CD4-positive, alpha-beta T cell treated with Interleukin-6 for 4 hours (primary cell): ENCODE measurements around the gene HDAC10.
"Not testable (repeated sequence)": the region's sequence is repeated elsewhere in the genome, so short reads cannot be mapped to it uniquely, and the experiment has no call there.

Source experiments
- DNase-seq: peaks from one replicate; pipeline ENCODE4 v3.0.0-alpha.2; 2020; ENCODE audit warnings: mixed read lengths

Gene HDAC10

DNA sequence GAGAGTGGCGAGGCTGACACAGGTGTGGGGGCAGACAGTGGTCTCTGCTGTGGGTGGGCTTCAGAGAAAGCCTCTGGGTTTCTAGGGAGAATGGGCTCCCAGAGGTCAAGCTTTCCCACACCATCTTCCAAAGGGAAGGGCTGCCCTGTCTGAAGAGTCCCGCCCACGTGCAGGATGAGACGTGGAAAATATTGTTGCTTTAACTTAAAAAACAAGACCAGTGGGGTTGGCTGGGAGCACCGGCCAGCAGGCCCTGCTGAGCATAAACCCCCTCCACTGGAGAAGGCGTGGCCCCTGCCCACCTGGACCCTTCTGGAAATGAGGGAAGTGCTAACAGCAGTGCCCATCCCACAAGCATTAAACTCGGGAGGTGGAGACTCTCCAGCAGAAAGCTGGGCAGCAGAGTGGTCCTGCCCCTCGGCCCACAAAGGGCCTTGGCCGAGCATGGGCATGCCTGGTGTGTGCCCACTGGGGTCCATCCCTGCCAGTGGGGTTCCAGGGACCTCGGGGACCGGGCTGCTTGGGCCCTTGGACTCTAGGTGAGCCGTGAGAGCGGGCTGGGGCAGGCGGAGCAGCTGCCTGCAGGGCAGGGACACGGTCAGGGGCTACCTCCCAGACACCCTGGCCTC is 34.9 kb downstream of the HDAC10 start:
- no peak for DNase-seq

DNA sequence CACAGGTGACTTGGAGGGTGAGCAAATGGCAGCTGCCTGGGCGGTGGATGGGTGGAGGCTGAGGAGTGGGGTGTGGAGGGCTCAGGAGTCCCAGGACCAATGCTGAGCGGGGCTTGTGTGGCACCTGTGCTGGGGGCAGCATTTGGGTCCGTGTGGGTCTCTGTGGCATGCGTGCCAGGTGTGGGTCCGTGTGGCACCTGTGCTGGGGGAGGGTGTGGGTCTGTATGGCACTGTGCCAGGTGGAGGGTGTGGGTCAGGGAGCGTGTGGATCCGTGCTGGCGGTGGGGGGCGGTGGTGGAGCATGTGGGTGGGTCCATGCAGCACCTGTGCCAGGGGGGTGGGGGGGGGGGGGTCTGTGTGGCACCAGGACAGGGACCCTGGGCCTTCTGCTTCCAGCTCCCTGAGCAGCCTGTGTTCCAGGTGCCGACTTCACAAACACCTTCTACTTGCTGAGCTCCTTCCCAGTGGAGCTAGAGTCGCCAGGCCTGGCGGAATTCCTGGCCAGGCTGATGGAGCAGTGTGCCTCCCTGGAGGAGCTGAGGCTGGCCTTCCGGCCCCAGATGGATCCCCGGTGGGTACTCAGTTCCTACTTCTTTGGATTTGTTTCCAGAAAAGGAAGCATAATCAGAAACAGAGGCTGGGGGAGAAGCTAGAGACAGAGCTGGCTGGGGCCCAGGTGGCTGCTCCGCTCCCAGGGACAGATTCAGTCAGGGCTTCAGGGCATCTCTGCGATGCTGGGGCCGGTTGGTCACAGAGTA is 35.6 kb downstream of the HDAC10 start:
- DNase-seq: no peak

DNA sequence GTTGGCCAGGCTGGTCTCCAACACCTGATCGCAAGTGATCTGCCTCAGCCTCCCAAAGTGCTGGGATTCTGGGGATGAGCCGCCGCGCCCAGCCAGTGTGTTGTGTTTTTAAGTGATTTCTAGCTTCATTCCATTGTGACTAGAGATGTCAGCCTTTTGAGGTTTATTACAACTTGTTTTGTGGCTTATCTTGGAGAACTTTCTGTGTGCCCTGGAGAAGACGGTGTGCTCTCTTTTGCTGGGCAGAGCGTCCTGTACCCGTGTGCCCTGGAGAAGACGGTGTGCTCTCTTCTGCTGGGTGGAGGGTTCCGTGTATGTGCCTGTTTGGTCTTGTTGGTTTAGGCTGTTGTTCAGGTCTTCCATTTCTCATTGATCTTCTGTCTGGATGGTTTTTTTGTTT is 37.8 kb downstream of the HDAC10 start:
- no peak for DNase-seq

DNA sequence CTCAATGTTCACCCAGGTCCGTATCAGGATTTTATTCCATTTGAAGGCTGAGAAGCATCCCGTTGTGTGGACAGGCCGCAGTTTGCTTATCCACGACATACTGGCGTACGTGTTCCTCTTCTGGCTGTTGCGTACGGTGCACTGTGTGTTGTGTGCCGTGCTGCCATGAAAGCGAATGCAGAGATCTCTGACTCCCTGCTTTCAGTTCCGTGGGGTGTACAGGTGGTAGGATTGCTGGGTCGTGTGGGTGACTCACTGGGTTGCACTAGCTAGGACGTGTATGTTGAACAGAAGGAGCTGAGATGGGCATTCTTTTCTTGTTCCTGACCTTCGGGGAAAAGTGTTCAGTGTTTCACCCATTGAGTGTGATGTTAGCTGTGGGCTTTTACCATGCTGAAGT is 39.9 kb downstream of the HDAC10 start:
- no peak for DNase-seq

DNA sequence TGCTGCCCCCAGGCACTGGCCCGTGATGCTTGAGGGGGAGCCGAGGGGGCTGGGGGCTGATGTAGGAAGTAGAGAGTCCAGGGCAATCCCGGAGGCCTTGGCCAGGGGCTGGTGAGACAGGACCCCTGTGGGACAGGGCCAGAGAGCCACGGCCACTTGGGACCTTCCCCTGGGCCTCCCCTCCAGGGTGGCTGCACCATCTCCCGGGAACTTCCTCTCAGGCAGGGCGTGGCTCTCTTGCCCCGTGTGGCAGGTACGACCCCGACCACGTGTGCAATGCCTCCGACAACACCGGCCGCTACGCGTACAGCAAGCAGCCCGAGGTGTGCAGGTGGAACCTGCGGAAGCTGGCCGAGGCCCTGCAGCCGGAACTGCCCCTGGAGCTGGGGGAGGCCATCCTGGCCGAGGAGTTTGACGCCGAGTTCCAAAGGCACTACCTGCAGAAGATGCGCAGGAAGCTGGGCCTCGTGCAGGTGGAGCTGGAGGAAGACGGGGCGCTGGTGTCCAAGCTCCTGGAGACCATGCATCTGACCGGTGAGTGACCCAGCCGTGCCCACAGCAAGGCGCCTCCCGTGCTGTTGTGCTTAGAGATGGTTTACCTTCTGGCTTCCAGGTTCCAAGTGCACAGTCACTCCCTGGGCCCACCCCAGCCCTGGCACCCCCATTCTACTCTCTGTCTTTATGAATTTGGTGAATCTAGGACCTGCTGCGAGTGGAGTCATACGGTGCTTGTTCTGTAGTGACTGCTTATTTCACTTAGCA is 40.5 kb downstream of the HDAC10 start:
- no peak for DNase-seq

DNA sequence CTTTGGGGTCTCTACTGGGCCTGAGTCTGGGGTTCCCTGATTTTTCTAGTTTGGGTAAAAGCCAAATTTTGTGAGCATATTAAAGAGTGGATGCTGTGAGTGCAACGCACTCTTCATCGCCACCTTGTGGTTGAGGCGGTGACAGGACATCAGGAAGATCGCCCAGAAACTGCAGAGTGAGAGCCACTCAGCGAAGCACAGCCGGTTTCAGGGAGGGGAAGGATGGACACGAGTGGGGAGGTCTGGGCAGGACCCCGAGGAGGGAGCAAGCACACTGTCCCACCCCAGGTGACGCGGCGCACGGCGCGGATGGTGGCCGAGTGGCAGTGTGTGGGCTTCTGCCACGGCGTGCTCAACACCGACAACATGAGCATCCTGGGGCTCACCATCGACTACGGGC is 41.2 kb downstream of the HDAC10 start:
- peak; percentile 82 for DNase-seq

DNA sequence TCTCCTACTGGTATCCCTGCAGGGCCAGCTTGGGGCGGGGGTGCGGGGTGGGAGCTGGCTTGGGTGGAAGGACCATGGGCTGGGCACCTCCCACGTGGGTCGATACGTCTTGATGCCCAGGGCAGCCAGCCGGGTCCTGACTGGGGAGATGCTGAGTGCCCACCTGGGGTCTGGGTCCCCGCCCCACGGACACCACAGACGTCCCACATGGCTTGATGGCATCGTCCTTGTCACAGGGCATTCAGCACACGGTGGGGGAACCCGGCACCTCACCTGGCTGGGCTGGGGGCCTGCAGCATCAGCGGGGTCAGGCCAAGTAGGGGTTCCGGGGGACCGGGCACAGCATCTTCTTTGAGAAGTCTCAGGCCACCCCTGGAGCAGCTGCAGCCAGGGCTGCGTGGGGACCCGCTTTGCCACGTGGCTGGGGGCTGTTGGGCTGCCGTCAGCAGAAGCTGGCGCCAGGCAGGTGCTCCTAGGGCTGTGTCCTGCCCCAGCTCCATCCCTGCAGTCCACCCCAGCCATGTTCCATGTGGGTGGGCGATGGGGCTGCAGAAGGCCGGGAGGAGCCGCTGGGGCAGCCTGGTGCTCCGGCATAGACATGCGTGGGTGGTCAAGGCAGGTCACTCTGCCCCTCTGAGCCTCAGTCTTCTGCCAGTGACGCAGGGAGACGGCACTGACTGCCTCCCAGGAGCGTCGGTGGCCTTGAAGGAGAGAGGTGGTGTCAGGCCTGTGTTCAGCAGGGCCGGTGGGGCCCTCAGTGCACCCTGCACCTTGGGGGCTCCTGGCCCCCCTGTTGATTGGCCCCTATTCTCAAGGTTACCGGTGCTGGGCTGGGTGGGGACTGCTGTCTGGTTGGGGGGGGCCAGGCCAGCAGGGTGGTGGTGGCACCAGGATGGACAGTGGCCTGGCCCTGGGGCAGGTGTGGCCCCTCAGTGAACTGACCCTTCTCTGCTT is 41.8 kb downstream of the HDAC10 start:
- no peak for DNase-seq

DNA sequence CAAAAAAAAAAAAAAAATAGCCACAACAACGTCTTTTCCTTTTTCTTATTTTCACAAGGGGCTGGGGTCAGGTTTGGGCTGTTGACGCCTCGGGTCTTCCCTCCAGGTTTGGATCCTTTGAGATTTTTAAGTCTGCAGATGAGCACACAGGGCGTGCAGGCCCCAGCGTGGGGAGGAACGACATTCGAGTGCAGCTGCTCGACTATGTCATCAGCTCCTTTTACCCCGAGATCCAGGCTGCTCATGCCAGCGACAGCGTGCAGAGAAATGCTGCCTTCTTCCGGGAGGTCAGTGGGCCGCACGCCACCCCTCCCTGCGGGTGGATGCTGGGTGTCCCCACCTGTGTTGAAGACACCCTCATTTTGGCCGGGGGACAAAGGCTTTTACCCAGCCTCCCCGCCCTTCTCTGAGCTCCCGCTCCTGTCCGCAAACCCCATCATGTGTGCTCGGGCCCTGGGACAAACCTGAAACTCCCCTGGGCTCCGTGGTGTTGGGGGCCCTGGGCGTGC is 42.6 kb downstream of the HDAC10 start:
- no peak for DNase-seq

DNA sequence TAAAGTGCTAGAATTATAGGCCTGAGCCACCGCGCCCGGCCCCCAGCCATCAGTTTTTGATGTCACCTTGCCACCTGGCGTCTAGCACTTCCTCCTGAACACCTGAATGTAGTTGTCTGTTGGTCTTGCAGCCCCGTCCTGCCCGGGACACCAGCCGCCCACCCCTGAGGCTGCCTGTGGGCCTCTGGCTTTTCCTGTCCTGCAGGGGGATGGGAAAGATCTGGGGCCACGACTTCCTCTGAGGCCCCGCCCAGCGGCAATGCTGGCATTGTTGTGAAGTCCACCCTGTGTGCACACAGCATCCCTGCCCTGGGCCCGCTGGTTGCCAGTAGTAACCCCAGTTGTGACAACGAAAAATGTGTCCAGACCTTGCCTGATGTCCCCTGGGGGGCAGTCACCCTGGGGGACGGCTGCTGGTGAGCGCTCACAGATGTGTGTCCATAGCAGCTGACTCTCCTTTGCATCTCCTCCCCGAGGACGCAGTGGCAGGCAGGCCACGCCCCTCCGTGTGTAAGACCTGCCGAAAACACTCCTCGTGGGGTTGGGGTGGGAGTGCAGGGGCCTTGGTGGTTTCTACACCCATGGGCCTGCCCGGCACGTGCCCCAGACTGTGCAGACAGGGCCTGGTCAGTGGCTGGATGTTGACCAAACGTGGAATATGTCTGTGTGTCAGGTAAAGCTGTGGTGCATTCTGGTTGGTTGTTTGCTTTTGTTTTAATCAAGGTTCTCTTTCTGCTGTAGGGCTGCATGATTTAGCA is 43.5 kb downstream of the HDAC10 start:
- no peak for DNase-seq

DNA sequence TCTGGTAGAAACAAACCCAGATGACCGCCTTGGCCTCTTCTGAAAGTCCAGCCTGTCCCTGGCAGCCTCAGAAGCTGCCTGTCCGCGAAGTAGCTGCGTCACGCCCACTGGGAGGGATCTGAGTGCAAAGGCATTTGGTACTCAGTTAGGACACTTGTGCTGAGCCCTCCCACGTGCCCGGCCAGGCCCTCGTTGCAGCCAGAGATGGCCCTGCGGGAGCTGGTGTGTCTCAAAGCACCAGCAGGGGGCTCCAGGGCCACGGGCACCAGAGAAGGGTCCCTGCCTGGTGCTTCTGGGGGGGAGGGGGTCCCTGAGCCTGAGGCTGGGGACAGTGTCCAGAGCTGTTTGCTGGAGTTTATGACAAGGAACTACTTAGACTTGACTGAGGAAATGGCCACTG is 44.5 kb downstream of the HDAC10 start:
- DNase-seq: no peak

DNA sequence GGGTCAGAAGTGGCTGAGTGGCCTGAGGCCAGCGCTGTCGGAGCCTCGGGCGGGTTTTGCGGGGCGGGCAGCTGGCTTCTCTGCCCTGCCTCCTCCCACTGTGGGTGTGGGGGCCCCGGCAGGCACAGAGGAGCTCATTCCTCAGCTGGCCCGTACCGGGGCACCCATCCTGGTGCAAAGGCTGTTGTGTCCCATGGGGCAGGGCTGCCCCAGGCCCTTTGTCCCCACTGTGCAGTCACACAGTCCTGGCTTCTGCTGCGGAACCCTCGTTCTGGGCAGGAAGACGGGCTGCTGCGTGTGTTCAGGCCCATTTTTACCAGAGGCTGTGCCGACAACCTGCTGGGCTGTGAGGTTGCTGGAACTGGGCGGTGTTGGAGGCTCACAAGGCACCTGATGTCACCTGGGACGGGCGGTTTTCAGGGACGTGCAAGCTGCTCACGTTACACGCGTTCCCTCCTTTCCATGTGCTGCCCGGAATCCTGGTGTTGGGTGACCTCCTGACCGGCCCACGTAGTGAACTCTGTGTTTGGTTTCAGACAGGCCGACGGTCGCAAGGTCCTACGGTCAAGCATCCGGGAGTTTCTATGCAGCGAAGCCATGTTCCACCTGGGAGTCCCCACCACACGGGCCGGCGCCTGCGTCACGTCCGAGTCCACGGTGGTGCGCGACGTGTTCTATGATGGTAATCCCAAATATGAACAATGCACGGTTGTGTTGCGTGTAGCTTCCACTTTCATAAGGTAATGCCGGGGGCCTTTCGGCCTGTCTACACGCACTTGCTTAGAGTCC is 45.1 kb downstream of the HDAC10 start:
- DNase-seq: no peak

DNA sequence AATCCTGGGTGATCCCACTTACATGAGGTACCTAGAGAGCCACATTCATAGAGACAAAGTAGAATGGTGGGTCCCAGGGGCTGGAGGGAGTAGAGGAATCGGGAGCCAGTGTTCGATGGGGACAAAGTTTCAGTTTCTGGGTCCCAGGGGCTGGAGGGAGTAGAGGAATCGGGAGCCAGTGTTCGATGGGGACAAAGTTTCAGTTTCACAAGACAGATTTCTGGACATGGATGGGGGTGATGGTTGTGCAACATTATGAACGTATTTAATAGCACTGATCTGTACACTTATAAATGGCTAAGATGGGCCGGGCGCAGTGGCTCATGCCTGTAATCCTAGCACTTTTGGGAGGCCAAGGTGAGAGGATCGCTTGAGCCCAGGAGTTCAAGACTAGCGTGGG is 46.1 kb downstream of the HDAC10 start:
- DNase-seq: not testable (repeated sequence)

DNA sequence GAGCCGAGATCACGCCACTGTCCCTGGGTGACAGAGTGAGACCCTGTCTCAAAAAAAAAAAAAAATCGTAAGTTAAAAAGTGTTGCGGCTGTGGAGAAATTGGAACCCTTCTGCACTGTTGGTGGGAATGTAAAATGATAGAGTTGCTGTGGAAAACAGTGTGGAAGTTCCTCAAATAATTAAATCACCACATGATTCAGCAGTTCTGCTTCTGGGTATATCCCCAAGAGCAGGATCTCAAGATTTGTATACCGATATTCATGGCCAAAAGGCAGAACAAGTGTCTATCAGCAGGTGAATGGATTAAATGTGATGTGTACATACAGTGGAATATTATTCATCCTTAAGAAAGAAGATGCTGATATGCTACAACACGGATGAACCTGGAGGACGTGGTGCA is 46.5 kb downstream of the HDAC10 start:
- DNase-seq: no peak

DNA sequence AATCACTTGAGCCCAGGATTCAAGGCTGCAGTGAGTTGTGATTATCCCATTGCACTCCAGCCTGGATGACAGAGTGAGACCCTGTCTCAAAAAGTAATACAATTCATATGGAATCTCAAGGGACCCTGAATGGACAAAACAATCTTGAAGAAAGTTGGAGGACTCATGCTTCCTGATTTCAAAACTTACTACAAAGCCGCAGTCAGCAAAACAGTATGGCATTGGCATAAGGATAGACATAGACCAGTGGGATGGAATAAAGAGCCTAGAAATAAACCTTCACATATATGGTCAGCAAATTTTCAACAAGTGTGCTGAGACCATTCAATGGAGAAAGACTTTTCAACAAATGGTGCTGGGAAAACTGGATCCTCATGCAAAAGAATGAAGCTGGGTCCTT is 47.8 kb downstream of the HDAC10 start:
- DNase-seq: no peak

DNA sequence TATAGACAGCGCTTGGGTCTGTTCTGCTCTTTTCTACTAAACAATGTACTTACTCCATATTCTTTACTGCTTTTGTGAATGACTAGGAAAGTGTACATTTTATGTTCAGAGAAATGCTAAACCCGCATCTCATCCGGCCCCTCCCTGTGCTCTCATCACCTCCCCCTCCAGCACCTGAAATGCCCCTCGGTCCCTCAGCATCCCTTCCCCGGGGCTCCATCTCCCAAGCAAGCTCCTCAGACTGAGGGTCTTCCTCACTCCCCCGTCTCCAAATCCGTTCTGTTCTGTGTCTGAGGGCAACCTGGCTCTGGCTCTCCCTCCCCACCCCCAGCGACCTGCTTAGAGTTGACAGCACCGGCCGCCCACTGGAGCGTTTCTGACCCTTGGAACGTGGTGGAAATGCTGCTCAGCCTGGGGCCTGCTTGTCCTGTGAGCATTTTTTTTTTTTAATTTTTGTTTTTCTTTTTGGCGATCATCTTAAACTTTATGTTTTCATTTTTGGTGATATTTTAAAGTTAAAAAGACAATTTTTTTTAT is 48.9 kb downstream of the HDAC10 start:
- no peak for DNase-seq

DNA sequence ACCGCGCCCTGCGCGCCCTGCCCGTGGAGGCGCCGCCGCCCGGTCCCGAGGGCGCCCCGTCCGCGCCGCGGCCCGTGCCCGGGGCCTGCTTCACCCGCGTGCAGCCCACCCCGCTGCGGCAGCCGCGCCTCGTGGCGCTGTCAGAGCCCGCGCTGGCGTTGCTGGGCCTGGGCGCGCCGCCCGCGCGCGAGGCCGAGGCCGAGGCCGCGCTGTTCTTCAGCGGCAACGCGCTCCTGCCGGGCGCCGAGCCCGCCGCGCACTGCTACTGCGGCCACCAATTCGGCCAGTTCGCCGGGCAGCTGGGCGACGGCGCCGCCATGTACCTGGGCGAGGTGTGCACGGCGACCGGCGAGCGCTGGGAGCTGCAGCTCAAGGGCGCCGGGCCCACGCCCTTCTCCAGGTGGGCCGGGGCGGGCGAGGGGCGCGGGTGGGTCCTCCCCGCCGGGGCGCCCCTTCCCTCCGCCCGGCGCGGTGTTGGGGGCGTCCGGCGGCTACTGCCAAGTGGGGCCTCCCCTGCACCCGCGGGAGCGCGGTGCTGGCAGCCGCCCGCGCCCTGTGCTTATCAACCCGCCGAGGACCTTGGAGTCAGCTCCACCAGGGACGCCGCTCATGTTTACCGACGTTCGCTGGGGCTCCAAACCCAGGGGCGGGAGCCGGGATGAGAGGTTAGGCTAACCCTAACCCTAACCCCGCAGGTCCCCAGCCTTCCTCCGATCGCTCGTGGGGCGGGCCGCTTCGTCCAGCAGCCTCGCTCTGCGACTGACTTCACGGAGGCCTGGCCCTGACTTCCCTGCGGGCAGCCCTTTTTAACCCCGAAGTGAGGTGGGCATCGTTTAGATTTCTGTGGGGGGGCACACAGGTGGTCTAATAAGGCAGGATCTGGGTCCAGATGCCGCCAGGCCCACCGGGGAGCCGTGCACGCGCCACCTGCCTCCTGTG is 49.6 kb downstream of the HDAC10 start:
- DNase-seq: no peak

DNA sequence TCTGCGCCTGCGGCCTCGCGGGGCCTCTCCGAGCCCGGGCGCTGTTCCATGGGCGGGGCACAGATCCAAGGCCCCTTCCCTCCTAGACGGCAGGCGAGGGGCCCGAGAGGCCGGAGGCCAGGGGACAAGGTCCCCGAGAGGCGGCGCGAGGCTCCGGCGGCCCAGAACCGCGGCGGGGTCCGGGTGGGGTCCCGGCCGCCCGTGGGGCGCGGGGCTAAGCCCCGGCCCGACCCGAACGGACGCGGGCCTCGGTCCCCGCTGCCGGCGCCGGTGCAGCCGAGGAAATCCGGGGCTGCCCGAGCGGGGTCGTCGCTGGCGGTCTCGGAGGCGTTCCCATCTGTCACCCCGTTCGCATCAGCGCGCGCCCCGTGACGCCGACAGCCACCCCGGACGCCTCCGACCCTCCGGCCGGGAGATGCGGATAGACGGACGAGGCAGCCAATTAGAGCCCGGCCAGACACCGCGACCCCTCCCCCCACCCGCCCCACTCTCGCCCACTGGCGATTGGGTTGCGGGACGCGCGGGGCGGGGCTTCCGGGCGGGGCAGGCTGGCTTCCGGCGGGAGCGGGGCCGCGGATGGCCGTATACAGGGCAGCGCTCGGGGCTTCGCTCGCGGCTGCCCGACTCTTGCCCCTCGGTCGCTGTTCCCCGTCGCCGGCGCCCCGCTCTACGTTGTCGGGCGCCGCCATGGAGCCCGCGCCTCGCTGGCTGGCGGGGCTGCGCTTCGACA is 50.4 kb downstream of the HDAC10 start, which contains the start of gene SELENOO:
Gene SELENOO, plus strand, starts transcription at position 551 of the 730 bp plus-strand sequence. Its CDS starts 26 bp downstream, at position 577.
- DNase-seq: peak; percentile 97

DNA sequence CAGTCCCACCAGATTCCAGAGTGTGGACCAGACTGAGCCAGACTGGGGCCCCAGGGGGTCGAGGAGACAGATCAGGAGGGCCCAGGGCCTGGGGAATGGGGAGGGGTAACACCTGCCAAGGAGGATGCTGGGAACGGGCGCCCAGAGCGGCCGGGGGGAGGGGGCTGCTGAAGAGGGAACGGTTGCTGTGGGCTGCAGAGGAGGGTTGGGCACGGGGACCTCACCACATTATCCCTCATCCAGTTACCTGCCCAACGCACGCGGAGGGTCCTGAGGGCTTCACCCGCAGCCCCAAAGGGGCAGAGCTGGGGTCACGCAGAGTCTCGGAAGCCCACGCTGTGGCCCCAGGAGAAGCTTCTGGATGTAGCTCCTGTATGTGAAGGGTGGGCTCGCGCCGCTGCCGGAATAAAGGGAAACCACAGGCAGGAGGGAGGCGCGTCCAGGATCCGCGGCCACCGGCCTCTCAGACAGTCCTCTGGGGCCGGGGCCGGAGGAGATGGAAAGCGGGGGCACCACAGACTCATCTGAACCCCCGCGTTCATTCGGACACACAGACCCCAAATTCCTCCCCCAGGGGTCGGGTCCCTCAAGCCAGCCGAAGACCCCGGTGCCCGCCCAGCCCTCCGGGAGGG is 51.1 kb downstream of the HDAC10 start:
- DNase-seq: peak; percentile 23
